B cell (primary cell): ENCODE results near the gene PRL. TPM values are rescaled to one million over a fixed set of nuclear protein-coding genes. Genes with fewer than 3 reads are reported as not detected.

Experiments
- ATAC-seq: fragments of 200-7000 bp; cut with Tn5 transposase; one replicate; pipeline ENCODE4 v1.10.0; 2021; ENCODE audit warnings: low read depth, mild to moderate bottlenecking, moderate number of reproducible peaks, moderate library complexity
- CTCF ChIA-PET: fragments of 350-600 bp; sonication (Branson Sonifier 250); formaldehyde crosslinking; loops from one replicate; lab custom pipeline; 2021; ENCODE audit warnings: antibody characterized with exemption, inconsistent platforms; lab: Charles Lee
- POLR2A ChIA-PET: fragments of 350-600 bp; sonication (Branson Sonifier 250); formaldehyde crosslinking; loops from one replicate; lab custom pipeline; 2021; ENCODE audit warnings: antibody characterized with exemption; lab: Charles Lee
- DNase-seq: peaks from one replicate; pipeline ENCODE4 v3.0.0; 2013
- H2AFZ ChIP-seq: 2 replicates; pipeline ENCODE4 v1.6.1; 2012; ENCODE audit warnings: mild to moderate bottlenecking, low read depth, low read length; ENCODE audit not compliant: insufficient read depth, poor library complexity, severe bottlenecking
- H3K27ac ChIP-seq, 2 donors: 1 replicate in 1 of 2; 2 replicates in 1 of 2; pipeline ENCODE4 v1.5.1; 2012 to 2013; ENCODE audit warnings: low read length in 2 of 2, mild to moderate bottlenecking in 2 of 2, moderate library complexity in 1 of 2
- H3K27me3 ChIP-seq, 4 experiments: fragments of 200-600 bp in 1 of 4; sonication (generic) in 1 of 4; replicated peaks in 1 of 4; 1 replicate in 2 of 4; 2 replicates in 2 of 4; pipeline versions ENCODE4 v1.6.1 to v1.7.0; 2013 to 2016; ENCODE audit warnings: low read length in 3 of 4, mild to moderate bottlenecking in 2 of 4, mixed read lengths in 1 of 4, moderate library complexity in 1 of 4; ENCODE audit not compliant: insufficient read depth in 4 of 4, control insufficient read depth in 3 of 4; ENCODE audit errors: control extremely low read depth in 1 of 4
- H3K36me3 ChIP-seq, 2 experiments: replicated peaks in 1 of 2; 1 replicate in 1 of 2; 2 replicates in 1 of 2; pipeline versions ENCODE4 v1.6.1 to v1.7.1; 2013; ENCODE audit warnings: low read length in 1 of 2; ENCODE audit not compliant: insufficient read depth in 2 of 2, control insufficient read depth in 1 of 2; ENCODE audit errors: control extremely low read depth in 1 of 2, extremely low read depth in 1 of 2
- H3K4me1 ChIP-seq, 2 donors: fragments of 200-600 bp in 1 of 2; sonication (generic) in 1 of 2; 1 replicate in 1 of 2; 2 replicates in 1 of 2; pipeline versions ENCODE4 v1.5.1 to v1.6.1; 2013 to 2017; ENCODE audit warnings: low read length in 2 of 2; ENCODE audit not compliant: control insufficient read depth in 2 of 2, insufficient read depth in 2 of 2
- H3K4me2 ChIP-seq: replicated peaks from 2 replicates; pipeline ENCODE3; 2012; ENCODE audit warnings: mild to moderate bottlenecking, low read depth, low read length; ENCODE audit not compliant: poor library complexity, severe bottlenecking
- H3K4me3 ChIP-seq, 5 experiments: fragments of 200-600 bp in 1 of 5; sonication (generic) in 1 of 5; 1 replicate in 3 of 5; 2 replicates in 2 of 5; pipeline versions ENCODE4 v1.5.1 to v1.7.0; 2011 to 2016; ENCODE audit warnings: low read length in 4 of 5, mild to moderate bottlenecking in 4 of 5, low read depth in 2 of 5, control low read depth in 1 of 5, moderate library complexity in 1 of 5; ENCODE audit not compliant: insufficient read depth in 1 of 5; ENCODE audit errors: control extremely low read depth in 1 of 5, extremely low read depth in 1 of 5
- H3K79me2 ChIP-seq: fragments of 200-600 bp; sonication (generic); one replicate; pipeline ENCODE4 v1.6.0; 2016; ENCODE audit warnings: low read length; ENCODE audit not compliant: control insufficient read depth, insufficient read depth
- H3K9ac ChIP-seq: fragments of 200-600 bp; sonication (generic); 2 replicates; pipeline ENCODE4 v1.6.1; 2017; ENCODE audit warnings: mild to moderate bottlenecking, low read length, moderate library complexity
- H3K9me3 ChIP-seq, 3 donors: one replicate each; pipeline versions ENCODE4 v1.6.1 to v1.7.1; 2013; ENCODE audit warnings: low read length in 2 of 3; ENCODE audit not compliant: control insufficient read depth in 2 of 3, insufficient read depth in 1 of 3; ENCODE audit errors: control extremely low read depth in 1 of 3
- H4K20me1 ChIP-seq: 2 replicates; pipeline ENCODE4 v1.6.0; 2012; ENCODE audit warnings: mild to moderate bottlenecking, low read length; ENCODE audit not compliant: insufficient read depth, control insufficient read depth, poor library complexity, severe bottlenecking
- H3K27ac Mint-ChIP-seq: one replicate; pipeline ENCODE4 v1.8.0; 2021; ENCODE audit warnings: mixed read lengths
- H3K27me3 Mint-ChIP-seq: one replicate; pipeline ENCODE4 v1.8.0; 2021; ENCODE audit warnings: mixed read lengths
- H3K4me1 Mint-ChIP-seq: one replicate; pipeline ENCODE4 v1.8.0; 2021; ENCODE audit warnings: mixed read lengths
- H3K4me3 Mint-ChIP-seq: one replicate; pipeline ENCODE4 v1.8.0; 2021; ENCODE audit warnings: mixed read lengths
- H3K9me3 Mint-ChIP-seq: one replicate; pipeline ENCODE4 v1.8.0; 2022; ENCODE audit warnings: mixed read lengths; ENCODE audit not compliant: insufficient read depth
- CTCF ChIP-seq: fragments of 200-600 bp; IDR thresholded peaks from one replicate; pipeline ENCODE4 v1.8.0; 2022; ENCODE audit warnings: antibody characterized with exemption, mild to moderate bottlenecking
- EZH2 ChIP-seq: IDR thresholded peaks from 2 replicates; pipeline ENCODE4 v1.6.1; 2012; ENCODE audit warnings: borderline replicate concordance, low read depth, mild to moderate bottlenecking, moderate library complexity, low read length; ENCODE audit not compliant: insufficient read depth, poor library complexity, severe bottlenecking
- WGBS: methylation state at CpG from one replicate; pipeline ENCODE4 v1.1.5; 2013; ENCODE audit warnings: missing lambda C conversion rate; ENCODE audit not compliant: insufficient coverage; 5-methylcytosine and 5-hydroxymethylcytosine counted together
- intact Hi-C: fragments of 100-400 bp; cut with micrococcal nuclease; formaldehyde crosslinking; loops from one replicate; pipeline ENCODE4 v1.10.0; 2022
- polyA plus RNA-seq: library from polyadenylated mRNA; depleted of rRNA; stranded (reverse); fragments of >200 nt; gene quantifications from 2 replicates; pipeline ENCODE4 v1.2.3, GENCODE V29; 2012
- total RNA-seq, 2 donors: library from RNA; stranded (reverse); fragments of 120-200 nt in 1 of 2; gene quantifications; 1 replicate in 1 of 2; 2 replicates in 1 of 2; pipeline versions ENCODE4 v1.2.3 to v1.2.4, GENCODE V29; 2013 to 2022

Gene PRL
- total and polyA plus RNA-seq, 2 donors (not counting 1 experiment from before 2014, with no cell fraction given) = not detected

- no peak for DNase-seq
- no peaks in the 10 kb centered on the region for H3K27me3 ChIP-seq
- H3K4me1 Mint-ChIP-seq = peaks cover 11% of the 10 kb centered on the region
- no peak overlapping the region for H3K9ac ChIP-seq
- peaks cover 0 to 6% of the 10 kb centered on the region in 2 donors for H3K4me1 ChIP-seq
- WGBS = no CpG with 5 or more reads among the region's 2 CpGs
- H3K27ac ChIP-seq = no peak overlapping the region
- no peak for TF ChIP-seq CTCF
- peaks cover 0 to 3% (median 0%) of the 10 kb centered on the region in 3 donors for H3K9me3 ChIP-seq
- ChIA-PET CTCF (no interaction called here), POLR2A (no interaction called here)
- ATAC-seq = no peak
- H3K4me2 ChIP-seq = no peak overlapping the region
- H3K4me3 ChIP-seq = no peak overlapping the region
- H2AFZ ChIP-seq = no peak overlapping the region
- H3K27me3 Mint-ChIP-seq = no peaks in the 10 kb centered on the region
- intact Hi-C loops = no loop called here
- no peaks in the 10 kb centered on the region for H4K20me1 ChIP-seq
- no peaks in the 10 kb centered on the region for H3K9me3 Mint-ChIP-seq
- no peaks in the 10 kb centered on the region for H3K79me2 ChIP-seq
- H3K27ac Mint-ChIP-seq = no peak overlapping the region
- H3K4me3 Mint-ChIP-seq = no peak overlapping the region
- no peaks in the 10 kb centered on the region for H3K36me3 ChIP-seq
These were observed 33.1 kb downstream of the PRL start for GRCh38 chr6:22263748-22264147.

GRCh38 chr6:22254886-22255285, 42.0 kb downstream of the PRL start:
- CTCF ChIA-PET = no interaction called here
- no CpG with 5 or more reads among the region's 3 CpGs for WGBS
- Histone ChIP-seq H3K9me3 (peaks cover 0 to 4% (median 0%) of the 10 kb centered on the region in 3 donors), H4K20me1 (no peaks in the 10 kb centered on the region), H3K4me1 (no peaks in the 10 kb centered on the region), H3K4me3 (no peak overlapping the region), H3K4me2 (no peak overlapping the region), H3K36me3 (no peaks in the 10 kb centered on the region), H3K27ac (no peak overlapping the region), H3K9ac (no peak overlapping the region), H3K79me2 (no peaks in the 10 kb centered on the region), H2AFZ (no peak overlapping the region), H3K27me3 (no peaks in the 10 kb centered on the region)
- Mint-ChIP-seq H3K4me1 (no peaks in the 10 kb centered on the region), H3K27me3 (no peaks in the 10 kb centered on the region), H3K4me3 (no peak overlapping the region), H3K27ac (no peak overlapping the region), H3K9me3 (peaks cover 3% of the 10 kb centered on the region)
- intact Hi-C loops = no loop called here
- POLR2A ChIA-PET = no interaction called here
- ATAC-seq (no peak), DNase-seq (no peak)
- TF ChIP-seq EZH2 (no peak), CTCF (no peak)
